CD4-positive, alpha-beta T cell treated with Interleukin-4 for 4 hours (primary cell): ENCODE measurements around the gene GART.
"Not testable (repeated sequence)": the region's sequence is repeated elsewhere in the genome, so short reads cannot be mapped to it uniquely, and the experiment has no call there.

Source experiments
- DNase-seq: peaks from one replicate; pipeline ENCODE4 v3.0.0-alpha.2; 2020

Gene GART

GRCh38 chr21:33511639-33512038 lies 30.3 kb downstream of the GART start:
- DNase-seq: no peak

- DNase-seq: no peak
These were observed 31.1 kb downstream of the GART start for GRCh38 chr21:33510826-33511225.

- DNase-seq: not testable (repeated sequence)
These were observed 34.9 kb downstream of the GART start for GRCh38 chr21:33507003-33507402.

- DNase-seq: no peak
These were observed 36.1 kb downstream of the GART start for GRCh38 chr21:33505833-33506232.

GRCh38 chr21:33496345-33496744 lies 45.6 kb downstream of the GART start:
- DNase-seq: no peak

- DNase-seq: no peak
These were observed 46.2 kb downstream of the GART start for GRCh38 chr21:33495743-33496142.

DNA sequence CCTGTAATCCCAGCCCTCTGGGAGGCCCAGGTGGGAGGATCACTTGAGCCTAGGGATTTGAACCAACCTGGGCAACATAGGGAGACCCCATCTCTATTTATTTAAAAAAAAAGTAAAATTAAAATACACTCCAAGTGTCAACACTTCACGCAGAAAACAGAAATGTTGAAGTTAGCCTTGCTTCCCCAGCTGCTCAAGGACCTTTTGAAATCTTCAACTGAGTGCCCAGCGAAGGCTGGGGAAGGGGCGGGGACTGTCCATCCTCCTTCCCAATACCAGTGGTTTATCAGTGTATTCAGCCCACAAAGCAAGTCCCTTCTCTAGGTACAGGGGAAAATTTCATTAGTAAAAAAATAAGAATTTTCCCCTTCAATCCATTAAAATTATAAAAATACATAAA lies 48.2 kb downstream of the GART start:
- no peak for DNase-seq

DNA sequence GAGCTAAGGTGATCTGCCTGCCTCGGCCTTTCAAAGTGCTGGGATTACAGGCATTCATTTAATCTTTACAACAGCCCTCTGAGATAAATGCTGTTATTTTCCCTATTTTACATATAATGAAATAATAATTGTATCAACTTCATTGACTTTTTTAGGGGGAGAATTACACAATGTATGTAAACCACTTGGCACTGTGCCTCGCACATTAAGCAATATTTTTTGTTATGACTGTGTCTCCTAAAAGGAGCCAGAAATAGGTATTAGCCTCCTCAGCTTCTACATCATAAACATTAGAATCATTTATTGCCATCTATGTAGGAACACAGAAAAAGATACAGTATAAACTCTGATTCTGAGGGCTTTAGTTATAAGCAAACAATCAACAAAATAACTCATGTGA lies 49.3 kb downstream of the GART start:
- DNase-seq: no peak

DNA sequence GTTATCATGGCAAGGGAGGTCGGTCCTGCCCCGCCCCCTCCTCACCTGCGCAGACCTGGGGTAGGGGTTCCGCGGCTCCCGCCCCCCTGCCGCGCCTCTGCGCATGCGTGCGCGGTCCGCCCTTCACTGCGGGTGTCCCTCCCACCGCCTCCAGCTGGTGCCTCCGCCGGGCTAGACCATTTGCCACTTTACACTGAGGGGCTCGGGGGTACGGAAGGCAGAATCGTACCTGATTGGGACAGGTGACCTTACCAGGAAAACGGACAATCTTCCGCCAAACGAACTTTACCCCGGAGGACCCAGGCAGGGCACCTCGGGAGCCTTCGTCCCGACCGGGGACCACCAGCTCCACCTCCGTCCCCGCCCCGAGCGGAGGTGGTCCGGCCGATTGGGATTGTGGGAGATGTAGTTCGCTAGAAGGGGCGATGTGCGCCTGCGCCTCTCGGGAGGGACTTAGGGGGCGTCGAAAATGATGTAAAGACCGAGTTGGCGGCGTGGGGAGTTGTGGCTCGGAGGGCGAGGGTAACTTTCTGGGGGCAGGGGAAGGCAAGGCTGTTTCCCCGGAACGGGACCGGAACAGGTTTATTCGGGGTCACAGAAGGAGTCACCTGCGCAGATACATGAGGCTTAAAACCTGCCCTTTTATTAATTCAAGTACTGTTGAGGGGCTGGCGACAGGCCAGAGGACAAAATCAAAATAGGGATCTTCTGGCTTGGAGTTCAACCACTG lies 50.4 kb downstream of the GART start, which contains the start of gene DNAJC28:
DNAJC28 (minus strand) TSS at position 344 of the 730 bp plus-strand sequence. CDS start 2,323 bp downstream, outside the sequence.
- peak; percentile 94 for DNase-seq

DNA sequence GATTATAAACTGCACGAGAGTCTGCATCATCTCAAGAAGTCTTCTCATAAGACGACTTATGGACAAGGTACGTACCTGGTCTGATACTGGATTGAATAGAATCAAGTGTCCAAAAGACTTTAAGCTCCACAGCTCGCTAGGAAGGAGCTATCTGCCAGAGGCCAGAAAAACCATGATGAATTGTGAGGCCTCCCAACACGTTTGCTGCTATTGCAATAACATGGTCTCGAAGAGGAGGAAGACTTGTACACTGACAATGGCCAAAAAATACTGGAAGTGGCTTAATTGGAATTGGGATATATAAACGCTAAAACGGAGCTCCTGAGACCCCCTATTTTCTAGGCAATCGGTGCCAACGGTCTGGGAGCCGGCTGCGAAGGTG lies 50.9 kb downstream of the GART start:
- DNase-seq: no peak

- no peak for DNase-seq
These were observed 53.0 kb downstream of the GART start for GRCh38 chr21:33488936-33489335.

GRCh38 chr21:33487996-33488395 lies 53.9 kb downstream of the GART start:
- no peak for DNase-seq

GRCh38 chr21:33481314-33481943 lies 60.5 kb downstream of the GART start:
- DNase-seq: no peak

- DNase-seq: no peak
These were observed 61.3 kb downstream of the GART start for GRCh38 chr21:33480481-33481103.

DNA sequence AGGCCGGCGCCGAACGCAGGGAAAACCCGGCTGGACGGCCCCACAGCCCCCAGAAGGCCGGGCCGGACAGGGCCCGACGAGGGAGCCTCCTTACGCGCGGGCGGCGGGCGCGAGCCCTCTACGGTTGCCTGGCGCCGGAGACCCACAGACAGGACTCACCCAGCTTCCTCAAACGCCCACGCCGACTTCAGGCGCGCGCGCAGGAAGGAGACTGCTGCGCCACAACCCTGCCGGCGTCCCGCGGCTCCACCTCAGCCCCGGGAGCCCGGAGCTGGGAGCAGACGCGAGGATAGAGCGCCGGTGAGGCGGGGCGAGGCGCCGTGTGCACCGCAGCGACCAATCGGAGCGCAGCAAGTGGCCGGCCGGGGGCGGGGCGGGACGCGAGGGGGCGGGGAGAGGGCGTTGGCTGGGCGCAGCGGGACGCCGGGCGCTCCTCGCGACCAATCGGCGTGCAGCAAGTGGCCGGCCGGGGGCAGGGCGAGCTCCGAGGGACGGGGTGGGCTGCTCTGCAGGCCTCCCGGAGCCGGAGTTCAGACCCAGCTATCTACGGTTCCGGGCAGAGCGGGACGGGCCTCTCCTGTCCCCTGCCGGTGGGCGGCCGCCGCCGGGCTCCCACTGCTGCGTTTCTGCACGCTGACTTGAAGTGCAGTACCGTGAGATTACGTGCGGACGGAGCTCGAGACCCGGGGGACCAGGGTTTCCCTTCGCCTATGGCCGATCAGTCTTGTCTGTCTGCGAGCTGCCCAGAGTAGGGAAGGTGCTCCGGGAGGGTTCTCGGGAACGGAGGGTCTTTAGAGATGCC lies 62.0 kb downstream of the GART start, which contains the start of gene TMEM50B:
TMEM50B (minus strand) TSS at position 296 of the 802 bp plus-strand sequence. CDS start 11,089 bp downstream, outside the sequence.
- peak; percentile 96 for DNase-seq

GRCh38 chr21:33478935-33479678 lies 62.8 kb downstream of the GART start:
- DNase-seq: peak; percentile 50

GRCh38 chr21:33478182-33478581 lies 63.7 kb downstream of the GART start:
- DNase-seq: no peak

- no peak for DNase-seq
These were observed 64.9 kb downstream of the GART start for GRCh38 chr21:33477066-33477465.

GRCh38 chr21:33473344-33473743 lies 68.6 kb downstream of the GART start:
- DNase-seq: no peak

DNA sequence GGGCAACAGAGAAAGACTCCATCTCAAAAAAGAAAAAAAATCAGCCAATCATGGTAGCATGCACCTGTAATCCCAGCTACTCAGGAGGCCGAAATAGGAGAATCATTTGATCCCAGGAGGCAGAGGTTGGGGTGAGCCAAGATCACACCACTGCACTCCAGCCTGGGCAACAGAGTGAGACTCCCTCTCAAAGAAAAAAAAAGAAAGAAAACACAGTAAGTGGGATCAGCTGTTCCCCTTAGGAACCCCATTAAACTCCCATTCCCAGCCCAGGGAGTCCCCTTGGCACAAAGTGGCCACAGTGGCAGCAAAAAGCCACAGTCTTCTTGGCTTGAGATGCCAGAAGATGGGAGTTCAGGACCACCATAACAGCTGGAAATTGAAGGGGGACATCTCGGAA lies 71.2 kb downstream of the GART start:
- no peak for DNase-seq

- not testable (repeated sequence) for DNase-seq
These were observed 72.7 kb downstream of the GART start for GRCh38 chr21:33469183-33469582.

DNA sequence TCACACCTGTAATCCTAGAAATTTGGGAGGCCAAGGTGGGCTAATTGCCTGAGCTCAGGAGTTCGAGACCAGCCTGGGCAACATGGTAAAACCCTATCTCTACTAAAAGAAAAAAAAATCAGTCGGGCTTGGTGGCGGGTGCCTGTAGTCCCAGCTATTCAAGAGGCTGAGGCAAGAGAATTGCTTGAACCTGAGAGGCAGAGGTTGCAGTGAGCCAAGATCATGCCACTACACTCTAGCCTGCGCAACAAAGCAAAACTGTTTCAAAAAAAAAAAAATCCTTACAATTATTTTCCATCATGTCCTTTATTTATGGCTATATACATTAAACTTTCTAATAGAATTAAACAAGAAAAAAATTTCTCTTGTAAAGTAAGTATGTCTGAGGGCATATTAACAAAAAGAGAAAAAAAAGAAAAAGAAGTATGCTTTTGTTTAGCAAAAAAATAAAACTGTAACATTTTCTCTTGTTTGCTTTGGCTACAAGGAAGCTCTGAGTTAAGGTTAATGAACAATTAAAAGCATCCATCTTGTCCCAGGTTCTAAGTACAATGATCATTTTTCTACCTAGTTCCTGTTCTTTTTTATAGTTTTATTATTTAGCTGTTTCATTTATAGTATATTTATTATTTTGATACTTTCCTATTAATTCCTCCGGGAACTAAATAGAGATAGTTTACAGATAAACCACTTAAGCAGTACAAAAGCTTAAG lies 80.2 kb downstream of the GART start:
- no peak for DNase-seq
